Upper lobe of right lung (tissue), 1 donor: Measurements from ENCODE around the gene USP36. TPM values are rescaled to one million over a fixed set of nuclear protein-coding genes. Genes with fewer than 3 reads are reported as not detected.

Source experiments
- ATAC-seq: fragments of 200-7000 bp; cut with Tn5 transposase; one replicate; pipeline ENCODE4 v1.9.1; 2020; ENCODE audit warnings: mild to moderate bottlenecking, moderate library complexity
- DNase-seq: peaks from one replicate; pipeline ENCODE4 v3.0.0-alpha.2; 2020
- H3K27ac ChIP-seq: fragments of 200-600 bp; one replicate; pipeline ENCODE4 v1.8.0; 2022
- H3K27me3 ChIP-seq: fragments of 200-600 bp; one replicate; pipeline ENCODE4 v1.8.0; 2022; ENCODE audit warnings: mild to moderate bottlenecking
- H3K36me3 ChIP-seq: fragments of 200-600 bp; one replicate; pipeline ENCODE4 v1.8.0; 2022
- H3K4me1 ChIP-seq: fragments of 200-600 bp; one replicate; pipeline ENCODE4 v1.8.0; 2022
- H3K4me3 ChIP-seq: fragments of 200-600 bp; one replicate; pipeline ENCODE4 v1.8.0; 2022; ENCODE audit warnings: mild to moderate bottlenecking
- H3K9me3 ChIP-seq: fragments of 200-600 bp; one replicate; pipeline ENCODE4 v1.8.0; 2022
- intact Hi-C: fragments of 100-400 bp; cut with DNase I; formaldehyde crosslinking; loops from one replicate; pipeline ENCODE4 v1.11.0; 2022
- total RNA-seq: library from RNA; stranded (reverse); fragmentation: NEBNext Ultra II Directional; extraction: Animal tissue kit (Norgen Biotek cat#: 25700); gene quantifications from one replicate; pipeline ENCODE4 v1.2.1, GENCODE V29; 2021
- TF ChIP-seq, protein P1 (sequence below): fragments of 200-600 bp; IDR thresholded peaks from one replicate; pipeline ENCODE4 v1.8.0; 2022; ENCODE audit warnings: antibody characterized with exemption
- donor health status: DM: no; HTN: yes; CAD: no; lungs with severe emphysema.

The USP36 gene
- total RNA-seq, 1 donor from 2014 or later, result 69.6 TPM

DNA sequence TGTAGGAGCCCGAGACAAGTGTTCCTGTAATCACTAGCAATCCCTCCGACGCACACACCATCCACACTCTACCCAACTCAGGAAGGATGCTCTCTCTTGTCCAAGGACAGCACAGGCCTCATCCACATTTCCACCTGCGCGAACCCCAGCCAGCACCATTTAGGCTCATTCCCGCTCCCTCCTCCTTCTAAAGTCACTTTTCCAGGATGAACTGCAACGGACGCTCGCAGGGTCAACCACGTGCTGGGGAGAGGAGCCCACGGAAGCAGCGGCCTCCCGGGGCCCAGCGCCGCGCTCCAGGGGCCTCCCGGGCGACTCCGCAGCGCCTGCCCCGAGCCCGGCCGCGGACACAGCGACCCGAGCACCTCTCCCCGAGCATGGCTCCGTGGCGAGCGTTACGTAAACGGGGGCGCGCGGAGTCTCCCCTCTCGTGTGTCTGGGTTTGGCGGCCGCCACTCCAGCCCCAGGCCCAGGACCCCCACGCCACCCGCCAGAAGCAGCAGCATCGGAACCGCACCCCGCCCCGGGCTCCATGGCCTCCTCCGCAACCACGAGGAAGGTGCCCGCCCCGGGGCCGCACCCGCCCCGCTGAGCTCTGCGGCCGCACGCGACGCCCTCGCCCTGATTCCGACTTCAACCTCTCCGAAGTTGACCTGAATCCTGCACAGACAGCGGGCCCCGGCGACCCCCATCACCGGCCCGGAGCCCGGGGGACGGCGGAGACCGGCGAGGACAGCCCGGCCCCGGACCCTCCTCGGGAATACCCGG lies 668 bp downstream of the USP36 start:
- Histone ChIP-seq H3K27me3 (no peaks in the 10 kb centered on the region), H3K9me3 (no peaks in the 10 kb centered on the region), H3K4me1 (peaks cover 32% of the 10 kb centered on the region), H3K36me3 (peaks cover 31% of the 10 kb centered on the region), H3K27ac (peak overlapping the region; percentile 99), H3K4me3 (peak overlapping the region; percentile 98)
- peak; percentile 82 for DNase-seq
- intact Hi-C loops, result no loop called here
- TF ChIP-seq, protein P1, sequence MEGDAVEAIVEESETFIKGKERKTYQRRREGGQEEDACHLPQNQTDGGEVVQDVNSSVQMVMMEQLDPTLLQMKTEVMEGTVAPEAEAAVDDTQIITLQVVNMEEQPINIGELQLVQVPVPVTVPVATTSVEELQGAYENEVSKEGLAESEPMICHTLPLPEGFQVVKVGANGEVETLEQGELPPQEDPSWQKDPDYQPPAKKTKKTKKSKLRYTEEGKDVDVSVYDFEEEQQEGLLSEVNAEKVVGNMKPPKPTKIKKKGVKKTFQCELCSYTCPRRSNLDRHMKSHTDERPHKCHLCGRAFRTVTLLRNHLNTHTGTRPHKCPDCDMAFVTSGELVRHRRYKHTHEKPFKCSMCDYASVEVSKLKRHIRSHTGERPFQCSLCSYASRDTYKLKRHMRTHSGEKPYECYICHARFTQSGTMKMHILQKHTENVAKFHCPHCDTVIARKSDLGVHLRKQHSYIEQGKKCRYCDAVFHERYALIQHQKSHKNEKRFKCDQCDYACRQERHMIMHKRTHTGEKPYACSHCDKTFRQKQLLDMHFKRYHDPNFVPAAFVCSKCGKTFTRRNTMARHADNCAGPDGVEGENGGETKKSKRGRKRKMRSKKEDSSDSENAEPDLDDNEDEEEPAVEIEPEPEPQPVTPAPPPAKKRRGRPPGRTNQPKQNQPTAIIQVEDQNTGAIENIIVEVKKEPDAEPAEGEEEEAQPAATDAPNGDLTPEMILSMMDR, result no peak
- peak; percentile 31 for ATAC-seq

DNA sequence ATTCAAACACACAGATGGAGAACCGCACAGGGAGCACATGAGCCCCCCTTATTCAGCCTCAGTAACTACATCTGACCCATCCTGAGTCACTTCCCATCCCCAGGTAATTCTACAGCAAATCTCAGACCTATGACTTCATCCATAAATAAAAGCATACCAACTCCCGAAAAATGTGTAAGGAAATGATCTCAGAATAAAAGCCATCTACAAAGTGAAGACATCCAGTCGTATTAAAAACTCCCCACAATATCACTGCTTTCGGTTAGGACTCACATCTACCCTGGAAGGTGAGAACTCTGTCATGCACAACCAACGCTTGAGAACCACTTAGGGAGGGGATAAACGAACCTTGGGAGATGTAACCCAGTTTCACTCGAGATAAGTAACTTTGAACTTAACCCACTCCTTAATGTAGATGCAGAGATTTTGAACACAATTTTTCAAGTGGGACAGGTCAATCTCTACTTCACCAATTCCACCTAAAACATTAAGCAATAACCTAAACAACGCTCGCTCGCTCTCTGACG lies 1.3 kb downstream of the USP36 start:
- no peak for DNase-seq
- H3K36me3 ChIP-seq, result peaks cover 37% of the 10 kb centered on the region
- intact Hi-C loops, result no loop called here
- H3K4me1 ChIP-seq, result peaks cover 32% of the 10 kb centered on the region
- peak overlapping the region; percentile 98 for H3K4me3 ChIP-seq
- TF ChIP-seq, protein P1, result no peak
- H3K27me3 ChIP-seq, result no peaks in the 10 kb centered on the region
- no peaks in the 10 kb centered on the region for H3K9me3 ChIP-seq
- peak overlapping the region; percentile 99 for H3K27ac ChIP-seq
- no peak for ATAC-seq

DNA sequence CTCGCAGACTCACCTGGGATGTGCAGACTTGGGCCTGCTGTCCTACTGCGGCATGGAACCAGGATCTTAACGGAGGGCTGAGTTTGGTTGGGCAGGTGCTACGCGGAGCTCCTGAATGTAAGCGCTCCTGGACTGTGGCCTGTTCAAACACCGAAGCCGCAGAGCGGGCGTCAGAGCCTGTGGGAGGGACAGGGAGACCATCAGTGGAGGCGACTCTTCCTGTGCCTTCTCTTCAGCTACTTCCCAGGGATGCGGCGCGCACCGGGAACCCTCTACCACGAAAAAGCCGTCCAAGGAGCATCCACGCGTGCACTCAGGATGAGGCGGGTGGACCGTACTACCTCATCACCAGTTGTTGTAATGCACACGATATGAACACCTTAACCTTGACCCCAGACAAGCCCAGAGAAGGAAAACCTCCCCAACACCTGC lies 2.0 kb downstream of the USP36 start:
- no peak for ATAC-seq
- intact Hi-C loops, result no loop called here

DNA sequence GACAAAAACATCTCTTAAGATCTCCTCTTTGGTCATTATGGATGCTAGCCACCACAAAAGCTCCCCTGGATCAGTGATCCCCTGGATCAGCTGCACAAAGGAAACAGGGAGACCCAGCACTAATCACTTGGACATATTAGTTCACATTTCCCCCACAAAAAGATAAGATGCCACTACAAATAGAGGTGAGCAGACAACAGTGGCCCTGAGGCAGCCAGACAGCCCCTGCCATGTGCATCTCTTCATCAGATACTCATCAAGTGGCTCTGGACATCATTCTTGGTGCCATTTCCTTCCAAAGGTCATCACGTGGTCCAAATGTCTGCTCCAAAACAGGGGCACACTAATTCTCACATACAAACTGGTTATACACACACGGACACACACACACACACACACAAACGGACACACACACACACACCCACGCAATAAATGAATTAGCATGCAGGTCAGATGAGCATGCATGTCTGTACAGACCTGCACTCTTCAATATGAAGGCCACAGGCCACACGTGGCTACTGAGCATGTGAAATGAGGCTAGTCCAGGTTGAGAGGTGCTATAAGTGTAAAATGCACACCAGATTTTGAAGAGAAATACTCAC lies 4.1 kb downstream of the USP36 start:
- TF ChIP-seq, protein P1, result no peak
- H3K27ac ChIP-seq, result no peak overlapping the region
- intact Hi-C loops, result no loop called here
- H3K9me3 ChIP-seq, result no peaks in the 10 kb centered on the region
- H3K4me3 ChIP-seq, result no peak overlapping the region
- ATAC-seq (no peak), DNase-seq (no peak)
- peaks cover 65% of the 10 kb centered on the region for H3K36me3 ChIP-seq
- H3K27me3 ChIP-seq, result no peaks in the 10 kb centered on the region
- H3K4me1 ChIP-seq, result peaks cover 28% of the 10 kb centered on the region

More for the DNA sequence above, 2.0 kb downstream of the USP36 start:
- TF ChIP-seq, protein P1, result no peak
- Histone ChIP-seq H3K27ac (no peak overlapping the region), H3K4me3 (peak overlapping the region; percentile 98), H3K9me3 (no peaks in the 10 kb centered on the region), H3K27me3 (no peaks in the 10 kb centered on the region), H3K36me3 (peaks cover 45% of the 10 kb centered on the region), H3K4me1 (peaks cover 32% of the 10 kb centered on the region)
- DNase-seq, result no peak

DNA sequence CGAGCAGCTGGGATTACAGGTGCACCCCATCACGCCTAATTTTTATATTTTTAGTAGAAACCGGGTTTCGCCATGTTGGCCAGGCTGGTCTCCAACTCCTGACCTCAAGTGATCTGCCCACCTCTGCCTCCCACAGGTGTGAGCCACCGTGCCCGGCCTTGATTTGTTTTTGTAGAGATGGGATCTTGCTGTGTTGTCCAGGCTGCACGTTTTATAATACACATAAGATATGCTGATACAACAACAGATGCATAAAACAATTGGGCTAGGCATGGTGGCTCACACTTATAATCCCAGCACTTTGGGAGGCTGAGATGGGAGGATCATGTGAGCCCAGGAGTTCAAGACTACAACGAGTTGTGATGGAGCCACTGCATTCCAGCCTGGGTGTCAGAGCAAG lies 6.0 kb downstream of the USP36 start:
- no peak for DNase-seq
- Histone ChIP-seq H3K36me3 (peaks cover 85% of the 10 kb centered on the region), H3K4me3 (no peak overlapping the region), H3K27me3 (no peaks in the 10 kb centered on the region), H3K9me3 (no peaks in the 10 kb centered on the region), H3K4me1 (peaks cover 25% of the 10 kb centered on the region), H3K27ac (no peak overlapping the region)
- no peak for ATAC-seq
- intact Hi-C loops, result no loop called here
- TF ChIP-seq, protein P1, result no peak
